HL-60/S4 treated with retinoic acid at 250 ng/mL for 4 days and 3 days (cell line): ENCODE results near the gene PRAMEF13.
"Not testable (repeated sequence)": the region's sequence is repeated elsewhere in the genome, so short reads cannot be mapped to it uniquely, and the experiment has no call there.

Experiments
- in situ Hi-C: fragments of 300-500 bp; cut with MboI; formaldehyde crosslinking; loops from 2 replicates; pipeline ENCODE4 v1.7.0; 2022; ENCODE audit warnings: low sequenced_read_pairs

Gene PRAMEF13

GRCh38 chr1:13171548-13171947, 29.7 kb downstream of the PRAMEF13 start, which contains the start of gene PRAMEF9:
Gene PRAMEF9 (plus strand): TSS chr1:13171848. CDS start chr1:13175281, 3,433 bp downstream.
- in situ Hi-C loops, result not testable (repeated sequence)

GRCh38 chr1:13165531-13165930, 35.7 kb downstream of the PRAMEF13 start, which contains the start of gene HNRNPCL4:
Gene HNRNPCL4 (minus strand): TSS chr1:13165631. CDS start chr1:13165467, 164 bp downstream.
- in situ Hi-C loops, result not testable (repeated sequence)

- in situ Hi-C loops, result not testable (repeated sequence)
These were observed 45.3 kb downstream of the PRAMEF13 start, which contains the start of gene PRAMEF26 for GRCh38 chr1:13155909-13156308. Gene PRAMEF26 (minus strand): TSS chr1:13156009. CDS start chr1:13153095, 2,914 bp downstream.
